CD4-positive, alpha-beta T cell treated with Interleukin-21 for 1 hour (primary cell): ENCODE data around the gene BEST4.
"Not testable (repeated sequence)": the region's sequence is repeated elsewhere in the genome, so short reads cannot be mapped to it uniquely, and the experiment has no call there.

Experiments
- DNase-seq: peaks from one replicate; pipeline ENCODE4 v3.0.0-alpha.2; 2020

BEST4 gene

DNA sequence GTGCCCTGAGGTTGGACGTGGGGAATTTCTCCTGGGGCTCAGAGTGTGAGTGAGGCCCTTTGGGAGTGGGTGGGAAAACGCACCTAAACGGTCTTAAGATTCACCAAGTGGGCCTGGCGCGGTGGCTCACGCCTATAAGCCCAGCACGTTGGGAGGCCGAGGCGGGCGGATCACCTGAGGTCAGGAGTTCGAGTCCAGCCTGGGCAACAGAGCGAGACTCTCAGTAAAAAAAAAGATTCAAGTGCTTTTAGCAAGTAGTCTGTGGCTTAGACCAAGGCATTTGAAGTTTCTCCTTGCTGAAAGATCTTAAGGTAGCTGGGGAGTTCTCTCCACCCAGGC is 11.3 kb downstream of the BEST4 start:
- DNase-seq, result no peak

DNA sequence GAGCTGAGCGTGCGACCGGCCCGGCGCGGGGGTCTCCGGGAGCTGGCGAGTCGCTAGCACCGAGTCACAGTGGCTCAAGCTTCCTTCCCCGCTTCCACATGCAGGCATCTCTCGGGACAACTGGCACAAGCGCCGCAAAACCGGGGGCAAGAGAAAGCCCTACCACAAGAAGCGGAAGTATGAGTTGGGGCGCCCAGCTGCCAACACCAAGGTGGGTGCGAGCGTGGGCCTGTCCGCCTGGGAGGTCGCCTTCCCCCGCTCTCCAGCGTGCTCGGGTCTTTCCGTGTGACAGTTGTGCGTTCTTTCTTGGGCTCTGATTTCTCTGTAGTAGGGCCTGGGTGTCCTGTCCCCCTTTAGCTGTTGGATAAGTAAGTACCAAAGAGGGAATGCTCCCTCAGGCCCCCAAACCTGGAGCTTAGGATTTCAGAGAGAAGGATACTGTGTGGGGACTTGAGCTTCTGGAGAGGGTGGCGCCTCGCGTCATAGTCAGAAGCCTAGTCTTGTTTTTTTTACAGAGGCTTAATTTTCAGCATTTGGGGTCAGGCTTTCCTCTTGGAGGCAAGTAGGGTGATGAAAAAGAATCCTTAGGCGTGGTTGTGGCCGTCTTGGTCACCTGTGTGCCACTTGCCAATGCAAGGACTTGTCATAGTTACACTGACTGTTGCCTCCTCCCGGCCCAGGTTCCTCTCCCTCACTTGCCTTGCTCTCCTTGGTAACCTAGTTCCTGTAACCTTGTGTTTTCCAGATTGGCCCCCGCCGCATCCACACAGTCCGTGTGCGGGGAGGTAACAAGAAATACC is 11.8 kb downstream of the BEST4 start:
- DNase-seq, result peak; percentile 58

DNA sequence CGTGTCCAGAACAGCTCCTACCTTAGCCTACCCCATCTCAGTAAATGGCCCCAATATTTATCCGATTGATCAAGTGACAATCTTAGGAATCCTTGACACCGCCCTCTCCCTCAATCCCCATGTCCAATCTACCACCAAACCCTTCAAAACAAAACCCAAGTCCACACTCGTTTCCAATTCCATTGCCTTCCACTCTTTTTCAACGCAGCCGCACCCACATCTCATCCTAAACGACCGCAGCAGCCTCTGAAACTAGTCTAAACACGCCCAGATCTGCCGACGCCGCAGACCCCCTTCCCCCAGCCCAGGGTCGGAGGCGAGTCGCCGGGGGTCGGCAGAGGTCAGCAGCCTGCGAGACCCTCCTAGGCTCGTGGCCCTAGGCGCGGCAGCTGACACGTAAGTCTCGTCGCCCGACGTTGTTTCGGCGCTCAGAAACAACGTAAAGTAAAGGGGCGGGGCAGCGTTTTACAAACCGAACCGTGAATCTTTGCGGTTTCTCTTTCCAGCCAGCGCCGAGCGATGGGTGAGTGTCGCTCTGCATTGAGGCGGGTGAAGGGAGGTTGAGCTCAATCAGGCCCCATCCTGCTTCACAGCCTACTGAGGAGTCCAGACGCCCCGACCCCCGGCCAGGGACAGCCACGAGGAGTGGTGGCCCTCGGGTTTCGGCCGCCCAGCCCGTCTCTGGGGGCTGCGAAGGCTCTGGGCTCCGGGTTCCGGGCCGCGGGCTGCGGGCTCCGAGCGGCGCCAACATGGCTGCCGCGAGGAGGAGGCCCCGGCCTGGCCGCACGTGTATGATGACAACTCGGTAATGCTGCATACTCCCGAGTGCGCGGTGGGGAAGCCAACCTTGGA is 12.7 kb downstream of the BEST4 start, which contains the start of gene RPS8:
Gene RPS8, plus strand, starts transcription at position 463 of the 852 bp plus-strand sequence. Its CDS starts 57 bp downstream, at position 520.
- DNase-seq, result peak; percentile 92

DNA sequence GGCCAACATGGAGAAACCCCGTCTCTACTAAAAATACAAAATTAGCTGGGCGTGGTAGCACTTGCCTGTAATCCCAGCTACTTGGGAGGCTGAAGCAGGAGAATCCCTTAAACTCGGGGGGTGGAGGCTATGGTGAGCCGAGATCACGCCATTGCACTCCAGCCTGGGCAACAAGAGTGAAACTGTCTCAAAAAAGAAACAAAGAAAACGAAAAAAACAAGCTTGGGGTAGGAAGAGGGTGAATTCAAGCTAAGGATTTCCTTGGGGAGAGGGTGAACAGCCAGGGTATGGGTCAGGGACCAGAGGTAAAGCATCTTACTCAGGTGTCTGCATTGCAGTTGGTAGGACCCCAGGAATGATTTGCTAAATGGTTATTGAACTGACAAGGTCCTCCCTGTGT is 21.5 kb downstream of the BEST4 start:
- not testable (repeated sequence) for DNase-seq

DNA sequence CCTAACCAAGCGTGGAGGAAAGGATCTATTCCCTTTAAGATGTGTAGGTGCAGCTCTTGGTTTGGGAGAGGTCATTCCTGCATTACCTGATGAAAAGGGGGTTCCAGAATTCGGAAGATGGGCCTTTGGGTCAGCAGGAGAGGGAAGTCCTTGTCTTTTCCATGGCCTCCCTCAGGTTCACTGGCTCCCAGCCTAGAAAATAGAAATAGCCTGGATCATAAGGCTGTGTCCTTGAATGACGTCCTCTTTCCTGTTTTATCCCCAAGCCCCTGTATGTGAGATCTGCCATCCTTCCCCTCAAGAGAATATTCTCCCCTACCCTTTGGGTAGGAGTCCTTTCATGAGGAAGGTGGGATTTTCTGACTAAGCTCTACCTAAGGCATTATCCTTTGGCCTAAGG is 27.1 kb downstream of the BEST4 start:
- DNase-seq, result no peak

DNA sequence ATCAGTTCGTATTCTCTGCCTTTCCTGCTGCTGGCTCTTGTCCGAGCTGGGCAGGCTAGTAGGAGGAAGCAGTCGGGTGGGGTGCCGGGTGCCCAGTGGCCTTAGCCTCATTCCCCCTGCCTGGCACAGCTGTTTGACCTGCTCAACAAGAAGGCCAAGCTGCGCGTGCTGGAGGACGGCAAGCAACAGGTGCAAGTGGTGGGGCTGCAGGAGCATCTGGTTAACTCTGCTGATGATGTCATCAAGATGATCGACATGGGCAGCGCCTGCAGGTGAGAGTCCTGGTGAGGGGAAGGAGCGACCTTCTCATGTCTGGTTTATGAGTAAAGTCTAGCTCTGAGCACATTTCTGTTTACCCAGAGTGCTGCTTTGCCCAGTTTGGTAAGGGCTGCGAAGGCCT is 28.9 kb downstream of the BEST4 start:
- no peak for DNase-seq

DNA sequence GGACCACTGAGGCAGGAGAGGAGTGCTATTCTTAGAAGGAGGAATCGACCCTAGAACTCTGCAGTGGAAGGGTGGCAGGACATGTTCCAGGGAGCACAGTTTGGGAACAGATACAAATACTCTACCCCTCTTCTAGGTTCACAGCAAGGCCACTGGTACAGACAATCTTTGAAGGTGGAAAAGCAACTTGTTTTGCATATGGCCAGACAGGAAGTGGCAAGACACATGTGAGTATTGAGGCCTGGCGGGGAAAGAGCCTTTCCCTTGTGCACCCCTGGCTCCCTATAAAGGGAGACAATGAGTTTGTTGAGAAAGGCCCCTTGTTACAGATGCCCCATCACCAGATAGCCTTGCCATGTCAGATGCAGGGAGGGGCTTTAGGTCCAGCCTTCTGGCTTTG is 30.6 kb downstream of the BEST4 start:
- DNase-seq, result no peak

DNA sequence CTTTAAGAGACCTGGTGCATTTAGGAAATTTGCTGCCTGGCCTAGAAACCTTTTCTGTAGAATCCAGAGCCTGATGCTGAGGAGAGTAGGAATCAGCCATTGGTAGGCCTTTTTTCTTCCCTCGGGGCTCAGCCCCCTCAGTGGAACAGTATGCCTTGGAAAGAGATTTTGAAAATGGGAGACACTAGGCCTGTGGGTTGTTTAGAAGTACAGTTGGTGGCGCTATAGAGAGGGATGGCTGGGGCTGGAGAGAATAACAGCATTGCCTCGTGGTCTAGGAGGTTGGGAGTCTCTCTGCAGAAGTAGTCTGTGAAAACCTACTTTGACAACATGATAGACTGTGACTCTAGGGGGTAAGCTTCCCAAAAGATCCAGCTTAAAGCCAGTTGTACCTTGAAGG is 40.1 kb downstream of the BEST4 start:
- no peak for DNase-seq

DNA sequence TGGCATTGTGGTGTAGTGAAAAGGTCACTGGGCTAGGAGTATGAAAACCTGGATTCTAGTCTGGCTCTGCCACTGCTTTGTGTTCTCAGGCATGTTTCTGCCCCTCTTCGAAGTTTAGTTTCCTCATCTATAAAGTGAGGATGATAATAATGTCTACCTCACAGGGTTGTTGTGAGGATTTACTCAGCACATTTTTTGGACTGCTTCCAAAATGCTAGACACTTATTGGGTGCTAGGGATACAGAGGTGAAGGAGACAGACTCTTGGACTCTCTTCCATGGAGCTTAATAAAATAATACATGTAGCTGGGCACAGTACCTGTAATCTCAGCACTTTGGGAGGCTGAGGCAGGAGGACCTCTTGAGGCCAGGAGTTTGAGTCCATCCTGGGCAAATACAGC is 44.8 kb downstream of the BEST4 start:
- DNase-seq, result no peak

DNA sequence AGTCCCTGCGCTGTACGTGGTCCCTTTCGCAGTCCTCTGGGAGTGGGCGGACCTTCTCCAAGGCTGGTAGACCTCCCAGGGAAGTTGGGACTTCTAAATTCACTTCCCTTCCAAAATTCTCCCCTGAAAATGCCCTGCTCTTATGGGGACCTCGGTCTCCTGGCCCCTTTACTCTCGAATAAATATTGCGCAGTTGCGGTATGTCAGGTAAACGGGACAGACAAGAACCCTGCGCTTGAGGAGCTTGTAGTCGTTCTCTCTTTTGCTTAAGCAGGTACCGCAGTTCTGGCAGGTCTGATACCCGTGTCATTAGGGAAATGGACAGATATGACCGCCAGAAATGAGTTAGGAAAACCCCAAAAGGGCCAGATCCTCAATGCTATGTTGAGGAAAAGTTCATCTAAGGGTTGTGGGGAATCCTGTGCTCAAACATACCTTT is 47.8 kb downstream of the BEST4 start:
- DNase-seq, result no peak

DNA sequence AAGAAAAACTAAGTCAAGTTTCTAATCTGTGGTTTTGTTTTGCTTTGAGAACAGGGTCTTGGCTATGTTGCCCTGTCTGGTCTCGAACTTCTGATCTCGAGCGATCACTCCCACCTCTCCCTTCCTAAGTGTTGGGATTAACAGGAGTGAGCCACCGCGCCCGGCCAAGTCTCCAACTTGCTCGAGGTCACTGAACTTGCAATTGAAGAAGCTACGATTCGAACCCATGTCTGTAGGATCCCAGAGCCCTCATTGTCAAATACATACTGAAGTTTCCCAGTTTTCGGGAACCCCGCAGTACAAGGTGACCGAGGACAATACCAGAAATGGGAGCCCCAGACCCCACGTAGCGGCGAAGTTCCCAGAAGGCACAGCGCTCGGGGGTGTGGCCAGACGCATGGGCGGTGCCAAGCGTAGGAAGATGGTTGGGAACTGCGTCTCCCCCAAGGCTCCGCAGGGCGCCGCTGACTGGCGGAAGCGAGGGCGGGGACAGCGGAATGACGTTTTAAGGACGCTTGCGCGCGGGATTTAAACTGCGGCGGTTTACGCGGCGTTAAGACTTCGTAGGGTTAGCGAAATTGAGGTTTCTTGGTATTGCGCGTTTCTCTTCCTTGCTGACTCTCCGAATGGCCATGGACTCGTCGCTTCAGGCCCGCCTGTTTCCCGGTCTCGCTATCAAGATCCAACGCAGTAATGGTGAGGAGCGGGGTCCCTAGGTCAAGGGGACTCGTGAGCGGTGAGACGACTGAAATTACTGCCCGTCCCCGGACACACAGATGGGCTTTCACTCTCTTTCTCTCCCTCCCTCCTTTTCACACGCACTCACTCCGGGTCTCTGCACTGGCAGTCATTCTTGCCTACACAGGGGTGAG is 48.4 kb downstream of the BEST4 start, which contains the start of gene KIF2C:
Gene KIF2C, plus strand, starts transcription at position 531 of the 872 bp plus-strand sequence. Its CDS starts 96 bp downstream, at position 627.
- peak; percentile 96 for DNase-seq

DNA sequence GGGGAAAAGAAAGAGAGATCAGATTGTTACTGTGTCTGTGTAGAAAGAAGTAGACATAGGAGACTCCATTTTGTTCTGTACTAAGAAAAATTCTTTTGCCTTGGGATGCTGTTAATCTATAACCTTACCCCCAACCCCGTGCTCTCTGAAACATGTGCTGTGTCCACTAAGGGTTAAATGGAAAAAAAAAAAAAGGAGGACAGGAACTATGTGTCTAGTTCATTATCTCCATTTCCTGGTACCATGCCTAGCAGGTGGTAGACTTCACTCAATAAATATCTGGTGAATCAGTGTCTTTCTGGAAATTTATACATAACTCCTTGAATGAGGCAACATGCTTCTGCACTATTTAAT is 49.0 kb downstream of the BEST4 start:
- not testable (repeated sequence) for DNase-seq

DNA sequence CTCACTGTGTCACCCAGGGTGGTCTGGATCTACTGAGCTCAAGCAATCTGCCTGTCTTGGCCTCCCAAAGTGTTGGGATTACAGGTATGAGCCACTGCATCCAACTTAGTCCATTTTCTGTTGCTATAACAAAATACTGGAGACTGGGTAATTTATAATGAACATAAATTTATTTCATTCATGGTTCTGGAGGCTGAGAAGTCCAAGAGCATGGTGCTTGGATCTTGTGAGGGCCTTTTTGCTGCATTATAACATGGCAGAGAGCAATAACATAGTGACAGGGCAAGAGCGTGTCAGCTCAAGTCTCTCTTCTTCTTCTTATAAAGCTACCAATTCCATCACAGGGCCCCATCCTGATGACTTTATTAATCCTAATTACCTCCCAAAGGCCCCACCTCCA is 52.0 kb downstream of the BEST4 start:
- DNase-seq, result no peak

DNA sequence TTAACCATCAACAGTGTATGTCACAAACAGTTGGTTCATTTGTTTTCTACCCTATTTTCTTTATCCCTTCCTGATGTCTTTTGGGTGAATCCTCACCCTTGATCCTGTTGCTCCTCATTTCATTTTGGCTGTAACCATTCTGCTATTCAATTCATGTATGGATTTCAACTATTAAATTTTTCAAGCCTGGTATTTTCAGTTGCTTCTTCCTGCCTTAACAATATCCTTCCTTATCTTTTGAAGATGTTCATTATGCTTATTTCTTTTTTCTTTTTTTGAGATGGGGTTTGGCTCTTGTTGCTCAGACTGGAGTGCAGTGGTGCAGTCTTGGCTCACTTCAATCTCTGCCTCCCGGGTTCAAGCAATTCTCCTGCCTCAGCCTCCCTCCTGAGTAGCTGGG is 54.2 kb downstream of the BEST4 start:
- DNase-seq, result no peak
